HepG2 (cell line): Measurements from ENCODE around the gene KRI1. TPM values are rescaled to one million over a fixed set of nuclear protein-coding genes. Genes with fewer than 3 reads are reported as not detected.

ENCODE experiments used
- GATAD2A ChIP-seq: IDR thresholded peaks from 2 replicates; pipeline ENCODE4 v1.6.1; 2016
- MAFF ChIP-seq: IDR thresholded peaks from 2 replicates; pipeline ENCODE4 v1.6.1; 2011; ENCODE audit warnings: low read depth, low read length, improper control_type of control experiment
- NFRKB ChIP-seq: fragments of 450-650 bp; IDR thresholded peaks from 2 replicates; pipeline ENCODE4 v1.6.1; 2017
- SKI ChIP-seq: fragments of 450-650 bp; IDR thresholded peaks from one replicate; pipeline ENCODE4 v1.6.1; 2018; ENCODE audit warnings: mild to moderate bottlenecking; ENCODE audit not compliant: partially characterized antibody
- ZFYVE20 ChIP-seq: sonication (generic); formaldehyde crosslinking; IDR thresholded peaks from 2 replicates; pipeline ENCODE4 v1.8.0; 2023; ENCODE audit warnings: low read depth, mild to moderate bottlenecking, moderate library complexity, missing genetic modification reagents, borderline replicate concordance
- ZNF367 ChIP-seq: sonication (generic); formaldehyde crosslinking; IDR thresholded peaks from 2 replicates; pipeline ENCODE4 v1.4.0; 2020; ENCODE audit warnings: missing genetic modification reagents, borderline replicate concordance
- ZNF678 ChIP-seq: sonication (generic); formaldehyde crosslinking; IDR thresholded peaks from 2 replicates; pipeline ENCODE4 v1.4.0; 2020; ENCODE audit warnings: mild to moderate bottlenecking, missing genetic modification reagents
- ZNF883 ChIP-seq: sonication (generic); formaldehyde crosslinking; IDR thresholded peaks from 2 replicates; pipeline ENCODE4 v1.5.1; 2020; ENCODE audit warnings: mild to moderate bottlenecking, missing genetic modification reagents; ENCODE audit errors: not compliant biosample characterization
- polyA plus RNA-seq, 8 experiments: library from polyadenylated mRNA; depleted of rRNA in 3 of 8; stranded (reverse) in 7 of 8; unstranded in 1 of 8; fragments of >200 nt; fragmentation: Illumina TruSeq in 4 of 8; extraction: Trizol in 4 of 8; gene quantifications; 2 replicates each; pipeline versions ENCODE4 v1.2.1 to v1.2.3, GENCODE V29; 2011 to 2016; ENCODE audit warnings: low read depth in 4 of 8, missing spikeins in 1 of 8, mixed read lengths in 1 of 8; ENCODE audit not compliant: insufficient read depth in 1 of 8
- total RNA-seq, 5 experiments: library from RNA; depleted of rRNA; stranded (reverse); fragments of >200 nt; fragmentation: Illumina TruSeq; extraction: Trizol; gene quantifications; 2 replicates each; pipeline ENCODE4 v1.2.3, GENCODE V29; 2016; ENCODE audit warnings: low read depth in 1 of 5
- TF ChIP-seq, protein P1 (sequence below): sonication (generic); formaldehyde crosslinking; conservative IDR thresholded peaks from 2 replicates; pipeline ENCODE4 v1.4.0; 2020; ENCODE audit warnings: missing genetic modification reagents
- TF ChIP-seq, protein P2 (sequence below): sonication (generic); formaldehyde crosslinking; IDR thresholded peaks from 2 replicates; pipeline ENCODE4 v1.4.0; 2020; ENCODE audit warnings: missing genetic modification reagents, borderline replicate concordance
- TF ChIP-seq, protein P3 (sequence below): sonication (generic); formaldehyde crosslinking; IDR thresholded peaks from 2 replicates; pipeline ENCODE4 v1.4.0; 2020; ENCODE audit warnings: missing genetic modification reagents
- TF ChIP-seq, protein P4 (sequence below): sonication (generic); formaldehyde crosslinking; IDR thresholded peaks from 2 replicates; pipeline ENCODE4 v1.5.0; 2020; ENCODE audit warnings: mild to moderate bottlenecking, missing genetic modification reagents, moderate library complexity
- TF ChIP-seq, protein P5 (sequence below): sonication (generic); formaldehyde crosslinking; IDR thresholded peaks from 2 replicates; pipeline ENCODE4 v1.4.0; 2020; ENCODE audit warnings: missing genetic modification reagents, borderline replicate concordance

Gene KRI1
- total and polyA plus RNA-seq, 2 of the 13 experiments (the other 11 are each of a cell fraction or from before 2014, with no cell fraction given): 9.1 to 11.7 TPM

DNA sequence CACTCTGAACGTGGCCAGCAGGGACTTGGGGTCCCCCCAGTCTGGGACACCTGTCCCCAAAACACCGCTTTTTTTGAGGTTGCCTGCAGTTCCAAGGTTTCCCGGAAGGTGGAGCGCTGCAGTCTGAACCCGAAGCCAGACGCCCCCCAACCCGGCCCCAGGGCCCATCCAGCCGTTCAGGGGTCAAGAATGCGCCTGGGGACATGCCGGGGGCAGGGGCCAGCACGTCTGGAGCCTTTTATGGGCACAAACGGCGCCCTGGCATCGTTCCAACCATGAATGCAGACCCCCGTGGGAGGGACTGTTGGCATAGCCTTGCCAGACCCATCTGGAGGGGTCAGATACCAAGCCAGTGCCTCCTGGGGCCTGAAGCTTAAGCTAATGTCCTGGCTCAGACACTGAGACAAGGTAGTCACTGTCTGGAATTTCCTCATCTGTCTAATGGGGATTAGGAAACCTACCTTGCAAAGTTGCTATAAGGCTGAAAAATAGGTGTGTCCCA is 55.5 kb downstream of the KRI1 start (continued):
- TF ChIP-seq, protein P1, sequence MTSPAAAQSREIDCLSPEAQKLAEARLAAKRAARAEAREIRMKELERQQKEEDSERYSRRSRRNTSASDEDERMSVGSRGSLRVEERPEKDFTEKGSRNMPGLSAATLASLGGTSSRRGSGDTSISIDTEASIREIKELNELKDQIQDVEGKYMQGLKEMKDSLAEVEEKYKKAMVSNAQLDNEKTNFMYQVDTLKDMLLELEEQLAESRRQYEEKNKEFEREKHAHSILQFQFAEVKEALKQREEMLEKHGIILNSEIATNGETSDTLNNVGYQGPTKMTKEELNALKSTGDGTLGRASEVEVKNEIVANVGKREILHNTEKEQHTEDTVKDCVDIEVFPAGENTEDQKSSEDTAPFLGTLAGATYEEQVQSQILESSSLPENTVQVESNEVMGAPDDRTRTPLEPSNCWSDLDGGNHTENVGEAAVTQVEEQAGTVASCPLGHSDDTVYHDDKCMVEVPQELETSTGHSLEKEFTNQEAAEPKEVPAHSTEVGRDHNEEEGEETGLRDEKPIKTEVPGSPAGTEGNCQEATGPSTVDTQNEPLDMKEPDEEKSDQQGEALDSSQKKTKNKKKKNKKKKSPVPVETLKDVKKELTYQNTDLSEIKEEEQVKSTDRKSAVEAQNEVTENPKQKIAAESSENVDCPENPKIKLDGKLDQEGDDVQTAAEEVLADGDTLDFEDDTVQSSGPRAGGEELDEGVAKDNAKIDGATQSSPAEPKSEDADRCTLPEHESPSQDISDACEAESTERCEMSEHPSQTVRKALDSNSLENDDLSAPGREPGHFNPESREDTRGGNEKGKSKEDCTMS (CRISPR knock-in tag): no peak
- no peak for TF ChIP-seq ZNF883 (CRISPR knock-in tag)
- TF ChIP-seq MAFF: no peak
- TF ChIP-seq NFRKB: no peak
- TF ChIP-seq, protein P2, sequence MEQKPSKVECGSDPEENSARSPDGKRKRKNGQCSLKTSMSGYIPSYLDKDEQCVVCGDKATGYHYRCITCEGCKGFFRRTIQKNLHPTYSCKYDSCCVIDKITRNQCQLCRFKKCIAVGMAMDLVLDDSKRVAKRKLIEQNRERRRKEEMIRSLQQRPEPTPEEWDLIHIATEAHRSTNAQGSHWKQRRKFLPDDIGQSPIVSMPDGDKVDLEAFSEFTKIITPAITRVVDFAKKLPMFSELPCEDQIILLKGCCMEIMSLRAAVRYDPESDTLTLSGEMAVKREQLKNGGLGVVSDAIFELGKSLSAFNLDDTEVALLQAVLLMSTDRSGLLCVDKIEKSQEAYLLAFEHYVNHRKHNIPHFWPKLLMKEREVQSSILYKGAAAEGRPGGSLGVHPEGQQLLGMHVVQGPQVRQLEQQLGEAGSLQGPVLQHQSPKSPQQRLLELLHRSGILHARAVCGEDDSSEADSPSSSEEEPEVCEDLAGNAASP (CRISPR knock-in tag): peak; percentile 15; the same call in 1 of the 2 replicates
- no peak for TF ChIP-seq ZNF367 (CRISPR knock-in tag)
- TF ChIP-seq SKI: peak; percentile 81
- TF ChIP-seq, protein P3, sequence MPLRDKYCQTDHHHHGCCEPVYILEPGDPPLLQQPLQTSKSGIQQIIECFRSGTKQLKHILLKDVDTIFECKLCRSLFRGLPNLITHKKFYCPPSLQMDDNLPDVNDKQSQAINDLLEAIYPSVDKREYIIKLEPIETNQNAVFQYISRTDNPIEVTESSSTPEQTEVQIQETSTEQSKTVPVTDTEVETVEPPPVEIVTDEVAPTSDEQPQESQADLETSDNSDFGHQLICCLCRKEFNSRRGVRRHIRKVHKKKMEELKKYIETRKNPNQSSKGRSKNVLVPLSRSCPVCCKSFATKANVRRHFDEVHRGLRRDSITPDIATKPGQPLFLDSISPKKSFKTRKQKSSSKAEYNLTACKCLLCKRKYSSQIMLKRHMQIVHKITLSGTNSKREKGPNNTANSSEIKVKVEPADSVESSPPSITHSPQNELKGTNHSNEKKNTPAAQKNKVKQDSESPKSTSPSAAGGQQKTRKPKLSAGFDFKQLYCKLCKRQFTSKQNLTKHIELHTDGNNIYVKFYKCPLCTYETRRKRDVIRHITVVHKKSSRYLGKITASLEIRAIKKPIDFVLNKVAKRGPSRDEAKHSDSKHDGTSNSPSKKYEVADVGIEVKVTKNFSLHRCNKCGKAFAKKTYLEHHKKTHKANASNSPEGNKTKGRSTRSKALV (CRISPR knock-in tag): peak; percentile 18; the same call in 1 of the 2 replicates
- TF ChIP-seq, protein P4, sequence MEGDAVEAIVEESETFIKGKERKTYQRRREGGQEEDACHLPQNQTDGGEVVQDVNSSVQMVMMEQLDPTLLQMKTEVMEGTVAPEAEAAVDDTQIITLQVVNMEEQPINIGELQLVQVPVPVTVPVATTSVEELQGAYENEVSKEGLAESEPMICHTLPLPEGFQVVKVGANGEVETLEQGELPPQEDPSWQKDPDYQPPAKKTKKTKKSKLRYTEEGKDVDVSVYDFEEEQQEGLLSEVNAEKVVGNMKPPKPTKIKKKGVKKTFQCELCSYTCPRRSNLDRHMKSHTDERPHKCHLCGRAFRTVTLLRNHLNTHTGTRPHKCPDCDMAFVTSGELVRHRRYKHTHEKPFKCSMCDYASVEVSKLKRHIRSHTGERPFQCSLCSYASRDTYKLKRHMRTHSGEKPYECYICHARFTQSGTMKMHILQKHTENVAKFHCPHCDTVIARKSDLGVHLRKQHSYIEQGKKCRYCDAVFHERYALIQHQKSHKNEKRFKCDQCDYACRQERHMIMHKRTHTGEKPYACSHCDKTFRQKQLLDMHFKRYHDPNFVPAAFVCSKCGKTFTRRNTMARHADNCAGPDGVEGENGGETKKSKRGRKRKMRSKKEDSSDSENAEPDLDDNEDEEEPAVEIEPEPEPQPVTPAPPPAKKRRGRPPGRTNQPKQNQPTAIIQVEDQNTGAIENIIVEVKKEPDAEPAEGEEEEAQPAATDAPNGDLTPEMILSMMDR (CRISPR knock-in tag): peak; percentile 74
- TF ChIP-seq, protein P5, sequence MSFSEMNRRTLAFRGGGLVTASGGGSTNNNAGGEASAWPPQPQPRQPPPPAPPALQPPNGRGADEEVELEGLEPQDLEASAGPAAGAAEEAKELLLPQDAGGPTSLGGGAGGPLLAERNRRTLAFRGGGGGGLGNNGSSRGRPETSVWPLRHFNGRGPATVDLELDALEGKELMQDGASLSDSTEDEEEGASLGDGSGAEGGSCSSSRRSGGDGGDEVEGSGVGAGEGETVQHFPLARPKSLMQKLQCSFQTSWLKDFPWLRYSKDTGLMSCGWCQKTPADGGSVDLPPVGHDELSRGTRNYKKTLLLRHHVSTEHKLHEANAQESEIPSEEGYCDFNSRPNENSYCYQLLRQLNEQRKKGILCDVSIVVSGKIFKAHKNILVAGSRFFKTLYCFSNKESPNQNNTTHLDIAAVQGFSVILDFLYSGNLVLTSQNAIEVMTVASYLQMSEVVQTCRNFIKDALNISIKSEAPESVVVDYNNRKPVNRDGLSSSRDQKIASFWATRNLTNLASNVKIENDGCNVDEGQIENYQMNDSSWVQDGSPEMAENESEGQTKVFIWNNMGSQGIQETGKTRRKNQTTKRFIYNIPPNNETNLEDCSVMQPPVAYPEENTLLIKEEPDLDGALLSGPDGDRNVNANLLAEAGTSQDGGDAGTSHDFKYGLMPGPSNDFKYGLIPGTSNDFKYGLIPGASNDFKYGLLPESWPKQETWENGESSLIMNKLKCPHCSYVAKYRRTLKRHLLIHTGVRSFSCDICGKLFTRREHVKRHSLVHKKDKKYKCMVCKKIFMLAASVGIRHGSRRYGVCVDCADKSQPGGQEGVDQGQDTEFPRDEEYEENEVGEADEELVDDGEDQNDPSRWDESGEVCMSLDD: peak; percentile 76; the same call in 1 of the 2 replicates
- 0 out of 2 replicates have a peak, but pooled peaks have one; percentile 12 for TF ChIP-seq GATAD2A
- TF ChIP-seq ZNF678 (CRISPR knock-in tag): no peak
- no peak for TF ChIP-seq ZFYVE20 (CRISPR knock-in tag)
